OCI-LY1 (cell line): ENCODE results near the gene AKT1.

ENCODE experiments used
- CTCF ChIP-seq: fragments of 200-600 bp; sonication (generic), shearing (Covaris generic); IDR thresholded peaks from 2 replicates; pipeline ENCODE4 v1.5.1; 2017; ENCODE audit warnings: mild to moderate bottlenecking, antibody characterized with exemption, low read length, moderate library complexity, mixed read lengths
- EZH2 ChIP-seq: fragments of 200-600 bp; sonication (generic), shearing (Covaris generic); IDR thresholded peaks from 2 replicates; pipeline ENCODE4 v1.8.0; 2017; ENCODE audit warnings: borderline replicate concordance, mixed run types, mild to moderate bottlenecking, antibody characterized with exemption, low read length, moderate library complexity, mixed read lengths

DNA sequence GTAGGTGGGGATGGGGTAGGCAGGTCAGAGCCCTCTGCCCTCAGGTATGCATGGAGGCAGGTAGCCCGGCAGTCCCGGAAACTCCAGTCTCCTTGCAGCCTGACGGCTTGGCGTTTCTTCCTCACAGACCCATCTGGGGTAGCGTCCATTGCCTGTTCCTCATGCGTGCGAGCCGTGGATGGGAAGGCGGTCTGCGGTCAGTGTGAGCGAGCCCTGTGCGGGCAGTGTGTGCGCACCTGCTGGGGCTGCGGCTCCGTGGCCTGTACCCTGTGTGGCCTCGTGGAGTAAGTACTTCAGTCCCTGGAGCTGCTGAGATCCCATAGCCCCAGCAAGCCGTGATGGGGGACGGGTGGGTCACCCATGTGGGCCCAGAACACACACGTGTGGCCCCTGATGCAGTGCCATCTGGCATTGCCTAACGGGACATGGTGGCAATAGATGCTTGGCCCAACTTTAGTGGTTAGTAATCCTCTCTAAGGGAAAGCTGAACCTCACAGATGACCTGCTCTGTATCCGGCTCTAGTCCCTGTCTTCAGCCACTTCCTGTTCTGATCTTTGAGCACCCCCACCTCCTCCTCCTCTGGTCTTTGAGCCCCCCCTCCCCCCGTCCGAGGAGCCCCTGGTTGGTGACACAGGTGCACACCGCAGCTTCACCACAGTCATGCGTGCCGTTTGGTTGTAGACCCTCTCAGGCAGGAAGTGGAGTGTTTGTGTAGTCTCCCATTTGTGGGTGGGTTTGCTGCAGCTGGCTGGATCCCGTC, 38.9 kb downstream of the AKT1 start:
- TF ChIP-seq CTCF, result no peak
- TF ChIP-seq EZH2, result no peak
